ENCODE results near the gene MPPED2.
"Not testable (repeated sequence)": the region's sequence is repeated elsewhere in the genome, so short reads cannot be mapped to it uniquely, and the experiment has no call there.

Gene MPPED2

GRCh38 chr11:30578406-30578805 lies 7.7 kb downstream of the MPPED2 start:
- DNase-seq = no peak

GRCh38 chr11:30573951-30574350 lies 12.2 kb downstream of the MPPED2 start:
- DNase-seq = no peak

- no peak for DNase-seq
Measured at GRCh38 chr11:30568931-30569330, 17.2 kb downstream of the MPPED2 start.

DNA sequence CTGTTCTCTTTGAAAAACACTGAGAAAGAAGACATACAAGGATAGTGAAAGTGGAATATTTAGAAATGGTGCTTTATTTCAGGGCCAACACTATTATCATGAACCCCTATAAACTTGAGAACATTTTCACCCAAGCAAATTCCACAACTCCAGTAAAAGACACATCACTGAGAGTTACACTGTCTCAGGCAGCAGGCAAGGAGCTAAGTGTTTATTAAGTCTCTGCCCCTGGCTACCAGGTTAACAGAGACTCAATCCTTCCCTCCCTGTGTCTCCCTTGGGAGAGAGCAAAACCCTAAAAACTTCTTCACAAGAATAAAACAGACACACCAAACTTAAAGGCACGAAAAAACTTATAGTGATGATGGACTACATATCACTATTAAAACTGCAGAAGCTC lies 18.5 kb downstream of the MPPED2 start:
- no peak for DNase-seq

DNA sequence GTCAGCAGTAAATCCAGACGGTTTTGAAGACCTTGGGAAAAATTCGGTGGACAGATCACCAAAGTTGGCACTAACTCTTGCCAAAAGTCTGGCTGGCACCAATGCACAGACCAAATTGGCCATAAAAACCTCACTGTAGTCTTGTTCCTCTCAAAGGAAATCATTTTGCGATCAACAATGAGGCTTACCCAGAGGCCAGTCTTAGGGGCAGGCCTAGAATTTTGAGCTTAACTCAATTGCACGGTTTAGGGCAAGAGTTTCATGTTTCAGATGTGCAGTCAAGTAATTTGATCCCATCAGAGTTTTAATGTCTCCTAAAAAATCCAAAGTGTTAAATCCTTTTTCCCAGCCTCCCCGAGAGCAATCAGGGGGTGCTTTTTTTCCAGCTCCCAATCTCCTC lies 19.0 kb downstream of the MPPED2 start:
- DNase-seq = no peak

- no peak for DNase-seq
Measured at GRCh38 chr11:30566482-30566881, 19.7 kb downstream of the MPPED2 start.

DNA sequence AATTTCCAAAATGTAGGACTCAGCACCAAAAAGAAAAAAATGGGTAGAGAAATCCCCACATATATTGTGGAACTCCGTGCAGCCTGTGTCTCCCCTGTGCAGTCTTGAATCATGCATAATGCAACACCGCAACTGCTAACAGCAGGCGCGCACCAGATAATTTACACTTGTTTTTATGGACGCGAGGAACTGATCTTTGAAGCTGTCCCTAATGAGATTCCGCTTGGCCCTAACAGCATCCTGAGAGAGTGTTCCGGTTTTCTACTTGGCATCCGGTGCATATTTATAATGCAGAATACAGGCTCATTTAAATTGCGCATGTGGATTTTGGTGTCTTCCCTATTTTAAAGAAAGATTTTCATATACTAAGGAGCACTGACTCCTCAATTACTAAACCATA lies 21.1 kb downstream of the MPPED2 start:
- DNase-seq = no peak

DNA sequence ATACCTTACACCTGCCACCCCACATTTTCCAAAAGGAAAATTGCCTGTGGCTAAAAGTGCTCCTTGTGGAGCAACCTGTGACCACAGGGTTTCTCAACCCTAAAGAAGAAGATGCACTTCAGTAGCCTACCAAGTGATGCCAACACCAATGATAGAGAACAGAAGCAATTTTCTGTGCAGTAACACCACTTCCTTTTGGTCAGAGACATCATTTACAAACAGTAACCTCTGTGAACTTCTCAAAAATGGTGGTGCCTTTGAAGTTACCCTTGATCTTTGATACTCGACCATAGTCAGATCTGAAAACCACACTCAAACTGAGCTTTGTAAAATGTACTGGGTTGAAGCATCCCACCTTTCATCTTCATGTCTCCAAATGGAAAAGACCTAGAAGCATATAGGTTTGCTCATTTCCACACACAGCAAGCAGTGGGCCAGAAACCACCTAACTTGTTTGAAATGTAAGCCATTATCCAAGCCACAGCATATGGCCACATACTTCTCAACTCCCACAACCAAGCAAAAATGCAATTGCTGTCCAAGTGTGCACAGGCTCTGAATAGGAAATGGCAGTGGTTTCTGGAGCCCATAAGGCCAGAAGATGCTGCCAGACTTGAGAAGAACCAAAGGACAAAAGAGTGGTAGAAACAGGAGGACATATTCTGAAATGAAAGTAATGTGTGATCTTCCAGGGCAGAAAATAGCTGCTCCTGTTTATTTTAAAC lies 24.3 kb downstream of the MPPED2 start:
- DNase-seq = no peak

DNA sequence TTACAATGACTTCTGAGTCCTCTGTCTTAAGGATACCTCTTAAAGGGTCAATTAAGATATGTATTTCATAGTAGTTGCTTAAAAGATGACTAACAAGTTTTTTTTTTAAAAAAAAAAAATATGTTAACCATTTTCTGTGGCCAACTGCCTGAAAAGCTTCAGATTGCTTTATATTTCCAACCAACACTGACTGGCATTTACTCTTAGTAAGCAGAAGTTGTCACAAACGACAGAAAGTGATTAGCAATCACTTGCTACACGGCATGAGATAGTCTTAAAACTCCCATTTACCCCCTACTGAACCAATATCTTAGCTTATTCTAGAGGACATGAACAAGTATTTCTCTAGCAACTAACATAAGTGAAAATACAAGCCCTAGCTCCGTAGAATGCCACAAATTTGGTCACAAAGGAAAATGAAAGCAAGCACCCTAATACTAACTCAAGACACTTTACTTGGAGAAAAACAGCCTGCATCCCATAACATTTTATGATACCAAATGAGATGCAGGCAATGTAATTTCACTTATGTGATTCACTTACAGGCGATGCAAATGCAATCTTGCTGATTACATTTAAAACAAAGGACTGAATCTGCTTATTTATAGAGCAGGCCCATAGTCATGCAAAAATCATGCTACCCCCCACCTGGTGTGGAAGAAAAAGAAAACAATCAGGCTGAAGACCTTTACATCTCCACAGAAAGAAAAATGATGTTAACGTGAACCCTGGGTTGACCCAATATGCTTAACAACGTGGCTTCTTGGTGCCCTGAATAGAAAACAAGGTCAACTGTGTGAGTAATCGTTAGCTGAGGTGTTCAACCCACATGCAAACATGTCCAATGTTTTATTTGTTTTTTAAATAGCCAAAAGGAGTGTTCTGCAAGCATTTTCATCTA lies 25.7 kb downstream of the MPPED2 start:
- DNase-seq = no peak

DNA sequence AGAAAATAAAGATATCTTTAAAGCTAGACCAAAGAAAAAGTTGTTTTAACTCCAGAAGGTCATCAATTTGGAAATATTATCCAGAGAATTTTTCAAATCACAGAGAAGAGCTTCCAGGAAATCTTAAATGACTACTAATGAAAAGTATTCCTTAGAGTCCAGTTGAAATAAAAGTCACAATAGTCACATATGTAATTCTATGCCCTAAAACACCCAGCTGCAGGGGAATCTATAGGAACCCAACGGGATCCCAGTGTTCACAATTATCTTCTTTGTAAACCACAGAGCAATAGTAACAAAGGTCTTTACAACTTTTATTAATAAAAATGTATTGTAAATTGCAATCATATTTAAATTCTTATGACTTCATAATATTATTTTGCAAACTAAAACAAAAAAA lies 27.1 kb downstream of the MPPED2 start:
- no peak for DNase-seq

DNA sequence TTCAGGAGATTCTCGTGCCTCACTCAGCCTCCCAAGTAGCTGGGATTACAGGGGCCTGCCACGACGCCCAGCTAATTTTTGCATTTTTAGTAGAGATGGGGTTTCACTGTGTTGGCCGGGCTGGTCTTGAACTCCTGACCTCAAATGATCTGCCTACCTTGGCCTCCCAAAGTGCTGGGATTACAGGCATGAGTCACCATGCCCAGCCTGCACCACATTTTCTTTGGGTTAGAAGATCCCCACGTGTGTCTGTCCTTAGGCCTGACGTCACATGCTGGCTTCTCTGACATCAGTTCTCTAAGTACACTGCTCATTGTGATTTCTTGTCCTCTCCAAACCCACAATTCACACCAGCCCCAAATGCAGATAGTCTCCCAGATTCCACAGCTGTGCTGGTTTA lies 31.6 kb downstream of the MPPED2 start:
- DNase-seq = not testable (repeated sequence)

DNA sequence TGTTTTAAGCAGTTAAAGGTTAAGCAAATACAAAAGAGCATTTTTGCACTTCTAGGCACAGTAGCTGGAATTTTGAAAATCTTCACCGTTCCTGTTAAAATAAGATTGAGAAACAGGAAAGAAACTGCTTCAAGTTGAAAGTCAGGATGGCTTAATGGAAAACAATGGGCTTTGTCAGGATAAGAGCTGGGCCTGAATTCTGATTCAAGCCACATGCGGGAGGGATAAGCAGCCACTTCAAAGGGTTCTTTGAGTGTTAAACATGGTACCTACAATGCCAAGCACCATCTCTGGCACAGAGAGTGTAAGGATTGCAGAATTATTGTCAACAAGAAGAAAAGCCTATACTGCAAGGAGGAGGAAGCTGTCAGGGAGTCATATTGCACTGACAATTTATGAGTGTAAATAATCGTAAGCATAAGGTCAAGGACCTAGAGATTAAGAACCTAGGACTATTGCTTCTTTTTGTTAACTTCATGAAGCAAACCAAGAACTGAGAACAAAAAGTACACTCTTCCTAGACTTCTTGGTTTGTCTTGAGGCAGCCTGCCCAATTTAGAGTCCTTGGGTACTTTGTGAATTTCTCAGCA lies 32.5 kb downstream of the MPPED2 start:
- DNase-seq = no peak

DNA sequence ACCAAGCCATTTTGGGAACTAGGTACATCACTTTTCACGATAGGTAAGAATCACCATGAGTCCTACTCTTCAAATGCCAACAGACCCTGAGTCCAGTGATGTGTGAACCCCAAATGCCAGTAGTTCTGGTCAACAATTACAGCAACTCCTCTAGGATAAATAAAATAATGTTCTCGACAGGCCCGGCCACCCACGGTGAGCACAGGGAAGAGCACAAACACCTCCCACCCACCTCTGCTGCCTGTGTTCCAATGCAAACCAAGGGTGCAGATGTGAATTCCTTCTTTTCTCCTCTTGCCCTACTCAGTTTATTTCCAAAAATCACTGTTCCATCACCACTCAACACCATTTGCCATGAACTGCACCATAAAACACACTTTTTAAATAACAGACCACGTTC lies 33.3 kb downstream of the MPPED2 start:
- no peak for DNase-seq

DNA sequence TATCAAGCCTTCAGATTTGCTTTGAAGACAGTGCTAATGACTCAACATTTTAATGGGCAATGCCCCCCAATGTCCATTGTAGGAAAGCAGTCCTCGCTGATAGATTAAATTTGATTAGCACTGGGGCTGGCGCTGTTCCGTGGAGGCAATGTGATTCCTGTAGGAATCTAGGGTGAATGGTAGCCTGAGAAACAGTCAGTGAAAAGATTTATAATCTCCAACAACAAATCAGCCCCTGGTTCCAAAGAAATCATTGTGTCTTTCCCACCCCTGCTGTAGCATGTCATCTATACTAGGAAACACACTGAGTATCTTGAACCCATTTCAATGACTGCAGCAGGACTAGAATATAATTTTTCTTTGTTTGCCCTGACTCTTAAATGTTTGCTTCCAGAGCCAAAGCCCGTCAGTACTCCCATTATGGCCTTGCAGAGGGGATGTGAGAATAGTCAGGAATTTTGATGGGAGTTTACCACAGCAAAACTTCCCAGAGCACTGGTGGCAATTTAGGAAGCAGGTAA lies 36.1 kb downstream of the MPPED2 start:
- DNase-seq = no peak

DNA sequence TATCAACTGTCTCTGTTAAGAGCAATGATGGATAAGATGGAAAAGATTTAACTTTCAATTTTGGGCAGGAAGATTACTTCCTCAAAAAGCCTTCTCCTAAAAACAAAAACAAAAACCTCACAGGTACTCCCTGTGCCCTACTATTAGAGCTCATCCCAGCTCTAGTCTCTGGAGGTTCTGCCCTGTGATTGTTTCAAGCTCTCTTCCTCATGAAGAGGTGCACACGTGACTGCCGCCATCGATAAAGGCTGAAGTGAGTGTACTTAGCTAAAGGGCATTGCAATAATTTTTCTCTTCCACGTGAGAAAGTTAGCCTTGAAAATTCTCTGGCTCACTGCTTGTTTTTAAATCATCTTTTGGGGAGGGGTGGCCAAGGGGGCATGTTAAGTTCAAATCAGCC lies 36.6 kb downstream of the MPPED2 start:
- no peak for DNase-seq

DNA sequence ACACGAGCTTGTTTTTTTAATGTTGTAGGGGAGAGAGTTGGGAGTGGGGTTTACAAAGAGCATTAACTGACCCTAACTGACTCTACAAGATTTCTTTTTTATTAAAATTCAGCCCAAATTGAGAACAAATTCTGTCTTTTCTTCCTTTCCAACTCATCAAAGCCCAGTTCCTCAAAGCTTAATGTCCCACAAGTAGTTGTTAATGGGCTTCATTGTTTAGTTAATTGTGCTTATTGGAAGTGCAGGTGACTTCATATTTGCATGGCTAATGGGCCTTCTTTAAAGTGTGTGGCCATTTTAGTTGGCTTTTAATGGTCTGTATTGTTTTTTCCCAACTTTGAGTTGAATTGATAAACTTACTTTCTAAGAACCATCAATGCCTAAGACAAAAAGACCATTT lies 39.8 kb downstream of the MPPED2 start:
- DNase-seq = no peak

DNA sequence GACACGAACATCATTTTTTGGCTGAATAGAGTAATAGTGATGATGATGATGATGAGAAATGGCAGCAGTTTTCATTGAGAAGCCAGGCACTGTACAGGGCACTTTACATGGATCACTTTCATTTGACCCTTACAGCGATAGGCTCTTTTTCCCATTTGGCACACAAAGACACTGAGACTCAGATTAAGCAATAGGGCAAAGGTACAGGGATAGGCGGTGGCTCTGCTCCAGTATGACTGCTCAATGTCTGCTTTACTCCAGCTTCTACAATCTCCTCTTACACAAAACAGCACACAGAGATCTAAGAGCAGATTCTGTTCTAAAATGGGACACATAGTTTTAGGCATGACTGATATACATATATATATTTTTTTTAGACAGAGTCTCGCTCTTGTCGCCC lies 40.6 kb downstream of the MPPED2 start:
- DNase-seq = no peak

GRCh38 chr11:30543066-30543465 lies 43.1 kb downstream of the MPPED2 start:
- DNase-seq = no peak

GRCh38 chr11:30540781-30541180 lies 45.4 kb downstream of the MPPED2 start:
- no peak for DNase-seq

GRCh38 chr11:30538251-30538650 lies 47.9 kb downstream of the MPPED2 start:
- no peak for DNase-seq

- DNase-seq = no peak
Measured at GRCh38 chr11:30535818-30536217, 50.3 kb downstream of the MPPED2 start.

DNA sequence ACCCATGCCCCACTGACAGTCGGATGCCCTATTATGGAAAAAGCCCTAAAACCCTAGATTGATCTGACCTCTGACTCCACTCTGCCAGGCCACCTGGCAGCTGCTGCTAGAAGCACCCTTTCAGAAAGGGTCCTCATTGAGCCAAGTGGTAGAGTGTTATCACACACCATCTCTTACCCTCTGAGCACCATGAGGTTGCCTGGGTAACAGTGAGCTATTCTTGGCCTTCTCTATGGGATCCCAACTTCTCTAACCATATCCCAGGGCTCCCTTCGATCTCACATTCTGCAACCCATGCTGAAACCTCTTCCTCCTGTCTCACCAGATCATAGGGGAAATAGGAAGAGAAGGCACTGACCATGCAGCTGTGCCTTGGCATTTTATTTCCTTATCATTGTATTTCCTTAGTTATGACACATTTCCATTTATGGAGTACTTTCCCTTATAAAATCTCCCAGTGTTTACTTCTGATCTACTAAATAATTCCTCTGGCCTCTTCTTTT lies 52.7 kb downstream of the MPPED2 start:
- DNase-seq = no peak

GRCh38 chr11:30527566-30527965 lies 58.6 kb downstream of the MPPED2 start:
- DNase-seq = no peak

DNA sequence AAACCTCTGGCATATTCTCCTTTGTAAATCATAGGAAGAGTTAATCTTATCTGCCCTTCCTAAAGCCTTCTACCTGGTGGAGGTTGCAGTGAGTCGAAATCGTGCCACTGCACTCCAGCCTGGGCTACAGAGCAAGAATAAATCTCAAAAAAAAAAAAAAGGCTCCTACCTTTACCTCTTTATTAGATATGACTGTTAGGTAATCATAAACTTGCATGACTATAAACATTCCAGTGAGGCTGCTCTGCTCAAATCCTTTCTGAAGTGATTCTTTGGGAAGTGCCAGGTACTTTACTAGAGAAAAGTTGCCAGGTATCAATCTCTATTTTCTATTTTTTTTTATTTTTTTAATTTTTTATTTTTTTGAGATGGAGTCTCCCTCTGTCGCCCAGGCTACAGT lies 59.6 kb downstream of the MPPED2 start:
- no peak for DNase-seq

Measured in T1000 (cell line).